ENCODE results near the gene RANBP9.

DNA sequence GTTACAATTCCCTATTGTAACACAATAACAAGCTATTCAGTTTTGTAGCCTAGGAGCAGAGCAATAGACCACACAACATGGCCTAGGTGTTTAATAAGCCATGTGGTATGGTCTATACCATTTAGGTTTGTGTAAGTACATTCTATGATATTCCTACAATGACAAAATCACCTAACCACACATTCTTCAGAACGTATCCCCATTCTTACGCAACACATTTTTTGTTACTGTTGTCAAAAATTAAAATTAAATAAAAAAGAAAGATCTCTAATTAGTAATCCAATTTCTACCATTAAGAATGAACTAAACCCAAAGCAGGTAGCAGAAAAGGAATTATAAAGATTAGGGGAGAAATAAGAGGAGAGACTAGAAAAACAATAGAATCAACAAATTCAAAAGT, 44.0 kb downstream of the RANBP9 start:
- TF ChIP-seq, protein P1, sequence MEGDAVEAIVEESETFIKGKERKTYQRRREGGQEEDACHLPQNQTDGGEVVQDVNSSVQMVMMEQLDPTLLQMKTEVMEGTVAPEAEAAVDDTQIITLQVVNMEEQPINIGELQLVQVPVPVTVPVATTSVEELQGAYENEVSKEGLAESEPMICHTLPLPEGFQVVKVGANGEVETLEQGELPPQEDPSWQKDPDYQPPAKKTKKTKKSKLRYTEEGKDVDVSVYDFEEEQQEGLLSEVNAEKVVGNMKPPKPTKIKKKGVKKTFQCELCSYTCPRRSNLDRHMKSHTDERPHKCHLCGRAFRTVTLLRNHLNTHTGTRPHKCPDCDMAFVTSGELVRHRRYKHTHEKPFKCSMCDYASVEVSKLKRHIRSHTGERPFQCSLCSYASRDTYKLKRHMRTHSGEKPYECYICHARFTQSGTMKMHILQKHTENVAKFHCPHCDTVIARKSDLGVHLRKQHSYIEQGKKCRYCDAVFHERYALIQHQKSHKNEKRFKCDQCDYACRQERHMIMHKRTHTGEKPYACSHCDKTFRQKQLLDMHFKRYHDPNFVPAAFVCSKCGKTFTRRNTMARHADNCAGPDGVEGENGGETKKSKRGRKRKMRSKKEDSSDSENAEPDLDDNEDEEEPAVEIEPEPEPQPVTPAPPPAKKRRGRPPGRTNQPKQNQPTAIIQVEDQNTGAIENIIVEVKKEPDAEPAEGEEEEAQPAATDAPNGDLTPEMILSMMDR (IDR thresholded peaks at IDR 0.05) = no peak
- TF ChIP-seq POLR2A (IDR thresholded peaks at IDR 0.05) = no peak
